GM21786 (cell line): Measurements from ENCODE around the gene RAB42.
"Not testable (repeated sequence)": the region's sequence is repeated elsewhere in the genome, so short reads cannot be mapped to it uniquely, and the experiment has no call there.

ENCODE experiments used
- ATAC-seq: cut with Tn5 transposase; IDR thresholded peaks from one replicate; pipeline ENCODE4 v1.9.1; 2021; ENCODE audit not compliant: unreplicated experiment

Gene RAB42, protein sequence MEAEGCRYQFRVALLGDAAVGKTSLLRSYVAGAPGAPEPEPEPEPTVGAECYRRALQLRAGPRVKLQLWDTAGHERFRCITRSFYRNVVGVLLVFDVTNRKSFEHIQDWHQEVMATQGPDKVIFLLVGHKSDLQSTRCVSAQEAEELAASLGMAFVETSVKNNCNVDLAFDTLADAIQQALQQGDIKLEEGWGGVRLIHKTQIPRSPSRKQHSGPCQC

DNA sequence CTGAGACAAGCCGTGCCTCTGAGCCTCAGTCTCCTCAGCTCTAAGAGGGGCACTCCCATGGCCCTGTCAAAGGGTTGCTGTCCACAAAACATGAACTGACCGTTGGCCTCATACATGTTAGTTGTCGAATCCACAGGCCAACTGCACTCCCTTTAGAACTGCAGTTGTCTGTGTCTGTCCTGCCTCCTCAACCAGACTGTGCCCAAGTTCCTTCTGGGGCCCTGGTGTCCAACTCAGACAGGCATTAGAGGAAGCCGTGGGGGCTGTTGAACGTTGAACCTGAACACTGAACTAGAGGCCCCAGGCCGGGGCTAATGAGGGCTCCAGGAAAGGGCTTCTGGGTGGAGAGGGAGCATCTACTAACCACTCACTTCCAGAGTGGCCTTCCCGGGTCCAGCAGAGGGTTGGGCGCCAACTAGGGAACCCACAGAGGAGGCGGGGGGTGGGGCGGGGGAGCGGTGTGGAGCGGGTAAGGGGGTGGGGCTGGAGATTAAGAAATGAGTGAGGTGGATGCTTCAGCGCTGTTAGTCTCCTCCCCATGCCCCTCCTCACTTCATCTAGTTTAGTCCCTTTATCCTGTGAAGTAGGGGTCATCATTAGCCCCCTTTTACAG is at the start of gene RAB42:
RAB42 (plus strand) TSS at position 558 of the 613 bp plus-strand sequence. CDS start 247 bp downstream, outside the sequence.
- ATAC-seq, result no peak

DNA sequence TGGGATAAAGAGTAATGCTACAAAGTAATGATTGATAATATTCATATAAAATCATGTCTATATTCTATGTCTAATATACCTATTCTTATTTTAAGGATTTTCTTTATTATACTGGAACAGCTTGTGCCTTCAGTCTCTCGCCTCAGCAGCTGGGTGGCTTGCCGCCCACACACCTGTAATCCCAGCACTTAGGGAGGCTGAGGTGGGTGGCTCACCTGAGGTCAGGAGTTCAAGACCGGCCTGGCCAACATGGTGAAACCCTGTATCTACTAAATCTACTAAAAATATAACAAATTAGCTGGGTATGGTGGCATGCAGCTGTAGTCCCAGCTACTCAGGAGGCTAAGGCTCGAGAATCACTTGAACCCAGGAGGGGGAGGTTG is 46.8 kb upstream of the RAB42 start:
- no peak for ATAC-seq

DNA sequence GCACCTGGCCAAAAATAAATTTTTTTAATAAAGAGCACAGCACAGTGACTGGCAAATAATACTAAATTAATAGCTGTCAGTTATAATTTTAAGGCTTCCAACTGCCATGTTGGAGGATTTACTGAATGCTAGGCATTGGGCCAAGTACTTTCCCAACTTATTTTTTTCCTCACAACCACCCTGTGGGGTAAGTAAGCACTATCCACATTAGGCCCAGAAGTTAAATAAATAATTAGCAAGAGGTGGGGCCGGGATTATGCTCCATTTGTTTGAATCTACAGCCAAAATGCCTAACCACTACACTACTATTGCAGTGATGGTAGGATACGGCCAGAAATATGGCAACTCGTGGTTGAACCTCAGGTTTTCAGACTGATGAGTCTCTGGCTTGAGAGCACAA is 43.7 kb upstream of the RAB42 start:
- no peak for ATAC-seq

DNA sequence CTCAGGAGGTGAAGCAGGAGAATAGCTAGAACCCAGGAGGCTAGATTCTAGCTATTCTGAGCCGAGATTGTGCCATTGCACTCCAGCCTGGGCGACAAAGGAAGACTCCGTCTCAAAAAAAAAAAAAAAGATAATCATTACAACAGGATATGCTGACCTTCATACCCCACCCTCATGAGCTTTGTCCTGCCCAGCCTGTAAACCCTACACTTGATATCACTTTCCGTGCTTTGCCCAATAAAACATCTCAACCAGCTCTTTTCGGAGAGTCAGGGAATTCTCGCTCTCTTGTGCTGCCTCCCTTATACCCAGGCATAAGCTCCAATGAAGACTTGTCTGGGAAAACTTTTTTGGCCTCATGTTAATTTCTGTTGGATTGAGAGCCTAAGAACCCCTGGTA is 40.7 kb upstream of the RAB42 start:
- no peak for ATAC-seq

DNA sequence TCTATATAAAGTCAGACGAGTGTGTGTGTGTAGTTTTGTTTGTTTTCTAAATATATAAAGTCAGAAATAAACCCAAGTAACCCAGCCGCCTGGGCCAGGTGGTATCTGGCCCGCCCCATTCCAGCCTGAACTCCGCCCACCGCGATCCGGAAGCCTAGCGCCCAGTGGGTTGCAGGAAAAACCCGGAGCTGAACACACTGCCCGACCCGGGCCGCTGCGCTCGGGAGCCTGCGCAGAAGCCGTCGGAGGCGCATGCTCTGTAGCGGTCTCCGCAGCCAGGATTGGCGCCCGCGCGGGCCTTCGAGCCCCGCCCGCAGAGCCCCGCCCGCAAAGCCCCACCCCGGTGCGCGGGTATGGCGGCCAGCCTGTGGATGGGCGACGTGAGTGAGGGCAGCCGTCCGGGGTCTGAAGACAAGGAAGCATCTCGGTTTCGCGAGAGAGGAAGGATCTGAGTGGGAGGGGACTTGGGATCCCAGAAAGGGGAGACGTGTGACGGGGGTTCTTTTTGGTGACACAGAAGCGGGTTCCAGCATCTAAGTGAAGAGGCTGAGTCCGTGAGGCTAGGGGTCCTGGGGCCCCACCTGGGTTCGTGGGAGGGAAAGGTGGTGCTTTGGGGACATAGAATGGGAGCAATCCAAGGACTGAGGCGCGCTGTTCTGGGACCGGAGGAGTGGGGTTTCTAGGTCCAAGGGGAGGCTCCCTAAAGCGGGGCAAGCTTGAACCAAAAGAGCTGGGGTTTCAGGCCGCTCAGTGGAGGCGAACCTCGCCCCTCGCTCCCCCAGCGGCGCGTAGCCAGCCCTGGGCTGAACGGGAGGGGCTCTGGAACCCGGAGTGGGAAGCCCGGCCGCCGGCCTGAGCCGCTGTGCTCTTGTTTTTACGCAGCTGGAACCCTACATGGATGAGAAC is 39.1 kb upstream of the RAB42 start, which contains the start of gene TRNAU1AP:
TRNAU1AP (plus strand) TSS at position 328 of the 906 bp plus-strand sequence; CDS start at position 354, 26 bp downstream.
- ATAC-seq, result peak; percentile 94

DNA sequence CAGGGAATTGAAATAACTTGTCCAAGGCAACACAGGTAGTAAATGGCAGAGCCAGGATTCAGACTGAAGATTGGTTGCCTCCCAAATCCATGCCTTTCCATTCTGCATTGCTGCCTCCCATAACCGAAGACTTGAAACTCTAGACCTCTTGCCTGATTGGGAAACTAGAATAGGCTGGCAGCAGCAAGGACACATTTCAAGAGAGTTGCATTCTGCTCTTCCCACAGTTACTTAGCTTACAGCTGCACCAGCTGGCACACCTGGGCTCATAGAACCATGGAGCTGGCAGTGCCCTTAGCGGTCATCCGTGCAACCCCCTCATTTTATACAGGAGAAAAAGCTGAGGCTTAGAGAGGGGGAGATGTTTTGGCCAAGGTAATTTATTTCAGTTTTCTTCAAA is 31.2 kb upstream of the RAB42 start:
- ATAC-seq, result no peak

DNA sequence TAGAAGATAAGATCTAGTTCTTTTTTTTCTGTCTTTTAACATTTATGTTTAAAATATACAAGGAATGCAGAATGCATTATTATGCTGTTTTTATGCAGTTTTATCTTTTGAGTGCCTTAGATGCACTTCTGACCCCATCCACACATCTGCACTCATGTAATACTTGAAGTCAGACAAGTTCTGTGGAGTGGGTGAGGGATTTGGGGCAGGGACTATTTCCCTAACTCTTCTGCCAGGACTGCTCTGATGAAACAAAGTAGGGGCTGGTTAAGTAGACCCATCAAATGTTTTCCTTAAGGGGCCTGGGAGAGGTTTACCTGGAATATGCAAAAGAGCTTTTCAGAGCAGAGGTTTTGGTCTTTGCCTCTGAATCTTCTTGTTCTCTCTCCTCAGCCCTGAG is 27.8 kb upstream of the RAB42 start:
- ATAC-seq, result no peak

DNA sequence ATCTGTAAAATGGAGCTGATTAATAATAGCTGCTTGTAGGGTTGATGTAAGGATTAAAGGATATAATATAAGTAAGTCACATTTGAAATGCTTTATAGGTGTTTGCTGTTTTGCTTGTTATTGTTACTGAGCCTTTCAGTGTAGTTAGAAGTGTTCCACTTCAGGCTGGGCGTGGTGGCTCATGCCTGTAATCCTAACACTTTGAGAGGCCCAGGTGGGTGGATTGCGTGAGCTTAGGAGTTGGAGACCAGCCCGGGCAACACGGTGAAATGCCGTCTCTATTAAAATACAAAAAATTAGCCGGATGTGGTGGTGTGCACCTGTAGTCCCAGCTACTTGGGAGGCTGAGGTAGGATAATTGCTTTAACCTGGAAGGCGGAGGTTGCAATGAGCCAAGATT is 27.0 kb upstream of the RAB42 start:
- ATAC-seq, result no peak

DNA sequence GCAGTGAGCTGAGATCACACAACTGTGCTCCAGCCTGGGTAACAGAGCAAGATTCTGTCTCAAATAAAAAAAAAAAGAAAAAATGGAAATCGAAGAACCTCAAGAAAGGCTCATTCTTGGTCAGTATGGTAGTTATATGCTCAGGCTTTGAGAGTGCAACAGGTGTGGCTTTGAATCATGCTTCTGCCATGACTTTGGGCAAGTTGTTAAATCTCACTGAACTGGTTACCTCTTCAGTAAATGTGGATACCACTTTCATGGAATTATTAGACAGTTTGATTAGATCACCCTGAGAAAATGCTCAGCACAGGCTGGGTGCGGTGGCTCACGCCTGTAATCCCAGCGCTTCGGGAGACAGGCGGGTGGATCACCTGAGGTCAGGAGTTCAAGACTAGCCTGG is 26.3 kb upstream of the RAB42 start:
- no peak for ATAC-seq

DNA sequence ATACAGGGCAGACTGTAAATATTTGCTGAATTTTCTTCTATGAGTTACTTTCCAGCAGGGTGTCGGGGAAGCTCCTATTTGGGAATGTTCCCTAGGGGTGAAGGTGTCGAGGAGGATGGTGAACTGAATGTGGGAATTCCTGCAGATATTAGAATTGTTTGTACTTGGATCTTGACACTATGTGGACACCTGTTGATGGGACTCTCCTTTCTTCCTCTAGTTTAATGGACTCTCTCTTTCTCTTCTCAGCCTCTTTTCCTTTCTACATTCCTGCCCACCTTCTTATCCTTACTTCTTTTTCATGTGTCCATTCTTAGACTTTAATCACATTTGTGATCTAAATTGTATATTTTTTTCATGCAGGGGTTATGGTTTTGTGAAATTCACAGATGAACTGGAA is 25.1 kb upstream of the RAB42 start:
- no peak for ATAC-seq

DNA sequence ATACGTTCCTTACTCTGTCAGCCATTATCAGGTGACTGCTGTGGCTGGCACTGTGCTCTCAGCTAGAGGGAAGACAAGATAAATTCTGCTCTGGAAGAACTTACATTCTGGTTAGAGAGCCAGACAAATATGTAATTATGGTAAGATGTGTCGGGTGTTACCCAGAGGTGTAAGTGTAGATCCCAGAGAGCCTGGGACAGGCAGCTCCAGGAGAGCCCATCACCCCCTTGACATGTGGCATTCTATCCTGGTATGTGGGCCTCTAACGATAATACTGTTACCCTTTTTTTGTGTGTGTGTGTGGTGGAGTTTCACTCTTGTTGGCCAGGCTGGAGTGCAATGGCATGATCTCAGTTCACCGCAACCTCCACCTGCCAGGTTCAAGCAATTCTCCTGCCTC is 20.2 kb upstream of the RAB42 start:
- ATAC-seq, result no peak

DNA sequence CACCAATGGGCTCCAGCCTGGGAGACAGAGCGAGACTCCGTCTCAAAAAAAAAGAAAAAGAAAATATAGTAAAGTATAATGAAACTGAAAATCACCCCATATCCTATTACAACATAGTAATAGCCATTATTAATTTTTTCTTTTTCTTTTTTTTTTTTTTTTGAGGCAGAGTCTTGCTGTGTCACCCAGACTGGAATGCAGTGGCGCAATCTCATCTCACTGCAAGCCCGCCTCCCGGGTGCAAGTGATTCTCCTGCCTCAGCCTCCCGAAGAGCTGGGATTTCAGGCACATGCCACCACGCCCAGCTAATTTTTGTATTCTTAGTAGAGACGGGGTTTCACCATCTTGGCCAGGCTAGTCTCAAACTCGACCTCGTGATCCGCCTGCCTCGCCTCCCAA is 19.2 kb upstream of the RAB42 start:
- not testable (repeated sequence) for ATAC-seq

DNA sequence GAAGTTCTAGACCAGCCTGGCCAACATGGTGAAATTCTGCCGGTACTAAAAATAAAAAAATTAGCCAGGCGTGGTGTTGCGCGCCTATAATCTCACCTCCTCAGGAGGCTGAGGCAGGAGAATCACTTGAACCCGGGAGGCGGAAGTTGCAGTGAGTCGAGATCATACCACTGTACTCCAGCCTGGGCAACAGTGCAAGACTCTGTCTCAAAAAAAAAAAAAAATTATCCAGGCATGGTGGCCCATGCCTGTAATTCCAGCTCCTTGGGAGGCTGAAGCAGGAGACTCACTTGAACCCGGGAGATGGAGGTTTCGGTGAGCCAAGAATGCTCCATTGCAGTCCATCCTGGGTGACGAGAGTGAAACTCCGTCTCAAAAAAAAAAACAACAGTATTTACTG is 18.5 kb upstream of the RAB42 start:
- ATAC-seq, result no peak

DNA sequence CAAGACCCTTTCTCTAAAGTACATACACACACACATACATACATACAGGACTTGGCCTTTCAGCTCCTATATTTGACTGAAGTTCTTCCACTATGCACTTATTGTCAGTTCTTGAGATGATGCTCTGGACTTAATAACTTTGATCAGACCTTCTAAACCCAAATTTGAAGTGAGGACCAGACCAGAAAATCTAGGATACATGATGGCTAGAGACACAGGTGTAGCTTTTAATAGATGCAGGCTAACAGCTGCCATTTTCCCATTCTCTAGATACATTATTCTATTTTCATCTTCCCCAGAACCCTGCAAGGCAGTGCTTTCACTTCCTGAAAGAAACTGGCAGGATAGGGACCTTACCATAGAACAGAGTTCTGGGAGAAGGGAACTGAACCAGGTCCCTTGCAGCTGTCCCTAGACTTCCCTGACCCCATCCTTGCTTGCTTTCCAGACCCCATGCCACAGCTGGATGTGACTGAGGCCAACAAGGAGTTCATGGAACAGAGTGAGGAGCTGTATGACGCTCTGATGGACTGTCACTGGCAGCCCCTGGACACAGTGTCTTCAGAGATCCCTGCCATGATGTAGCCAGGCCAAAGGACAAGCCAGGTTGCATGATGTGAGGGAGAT is 14.9 kb upstream of the RAB42 start:
- ATAC-seq, result no peak

DNA sequence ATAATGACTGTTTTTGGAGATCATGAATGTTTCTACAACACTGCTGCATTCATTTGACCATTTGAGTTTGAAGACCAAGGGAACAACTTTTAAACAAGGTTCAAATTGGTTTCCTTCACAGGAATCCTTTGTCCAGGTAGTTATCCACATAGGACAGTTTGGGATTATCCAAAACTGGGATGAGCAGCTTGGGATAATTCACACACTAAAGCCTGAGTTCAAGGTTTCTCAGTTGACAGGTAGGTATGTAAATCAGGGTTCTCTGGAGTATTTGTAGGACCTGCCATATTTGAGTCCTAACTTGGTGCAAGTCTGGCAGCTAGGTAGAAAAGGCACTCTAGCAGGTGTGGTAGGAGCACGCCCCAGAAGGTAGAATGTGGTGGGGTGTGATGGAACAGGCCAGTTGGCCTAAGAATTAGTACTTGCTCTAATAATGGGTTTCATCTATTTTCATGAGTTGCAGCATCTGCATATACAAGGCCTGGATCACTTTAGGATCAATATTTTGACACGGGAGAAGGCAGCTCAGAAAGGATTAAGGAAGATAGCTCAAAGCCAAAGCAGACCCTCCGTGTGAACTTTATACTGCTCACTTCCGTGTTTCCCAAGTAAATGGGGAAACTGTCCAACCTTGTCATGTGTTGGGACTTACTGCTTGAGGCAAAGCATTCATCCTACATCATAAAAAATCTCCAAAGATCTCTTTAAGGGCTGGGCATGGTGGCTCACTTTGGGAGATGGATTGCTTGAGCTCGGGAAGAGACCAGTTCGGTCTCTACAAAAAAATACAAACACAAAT is 14.1 kb upstream of the RAB42 start:
- no peak for ATAC-seq

DNA sequence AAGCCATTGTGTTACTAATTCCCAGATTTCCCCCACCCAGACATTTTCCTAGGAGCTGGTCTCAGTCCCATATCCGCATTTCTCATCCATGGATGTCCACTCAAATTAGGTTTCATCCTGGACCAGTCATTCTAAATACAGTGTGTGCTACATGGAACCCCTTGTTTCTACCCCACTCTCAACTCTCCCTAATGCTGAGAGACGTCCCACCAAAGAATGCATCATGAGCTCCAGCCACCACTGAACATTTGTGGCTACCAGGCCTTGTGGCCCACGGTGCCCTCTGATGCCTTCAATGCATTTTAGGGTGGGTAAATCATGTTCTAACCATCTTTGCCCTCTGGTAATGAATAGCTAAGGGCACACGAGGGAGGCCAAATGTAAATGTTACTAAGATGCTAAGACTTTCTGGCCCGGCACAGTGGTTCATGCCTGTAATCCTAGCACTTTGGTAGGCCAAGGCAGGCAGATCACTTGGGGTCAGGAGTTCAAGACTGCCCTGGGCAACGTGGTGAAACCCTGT is 13.3 kb upstream of the RAB42 start:
- ATAC-seq, result no peak

DNA sequence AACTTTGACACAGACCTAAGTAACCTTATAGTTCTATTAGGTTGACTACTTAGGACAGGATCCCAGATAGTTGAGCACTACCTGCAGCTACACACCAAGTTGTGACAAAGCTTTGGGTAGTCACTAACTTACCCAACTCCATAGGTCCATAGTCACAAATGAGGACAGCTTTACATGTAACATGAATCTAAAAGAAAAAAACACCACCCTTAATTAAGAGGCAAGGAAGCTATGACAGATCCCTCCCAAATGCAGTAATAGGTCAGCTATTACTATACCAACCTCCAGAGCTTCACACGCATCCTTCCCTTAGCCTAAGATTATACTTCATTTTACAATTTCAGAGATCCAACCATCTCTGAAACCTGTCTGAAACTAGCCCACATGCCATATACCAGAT is 12.7 kb upstream of the RAB42 start:
- no peak for ATAC-seq

DNA sequence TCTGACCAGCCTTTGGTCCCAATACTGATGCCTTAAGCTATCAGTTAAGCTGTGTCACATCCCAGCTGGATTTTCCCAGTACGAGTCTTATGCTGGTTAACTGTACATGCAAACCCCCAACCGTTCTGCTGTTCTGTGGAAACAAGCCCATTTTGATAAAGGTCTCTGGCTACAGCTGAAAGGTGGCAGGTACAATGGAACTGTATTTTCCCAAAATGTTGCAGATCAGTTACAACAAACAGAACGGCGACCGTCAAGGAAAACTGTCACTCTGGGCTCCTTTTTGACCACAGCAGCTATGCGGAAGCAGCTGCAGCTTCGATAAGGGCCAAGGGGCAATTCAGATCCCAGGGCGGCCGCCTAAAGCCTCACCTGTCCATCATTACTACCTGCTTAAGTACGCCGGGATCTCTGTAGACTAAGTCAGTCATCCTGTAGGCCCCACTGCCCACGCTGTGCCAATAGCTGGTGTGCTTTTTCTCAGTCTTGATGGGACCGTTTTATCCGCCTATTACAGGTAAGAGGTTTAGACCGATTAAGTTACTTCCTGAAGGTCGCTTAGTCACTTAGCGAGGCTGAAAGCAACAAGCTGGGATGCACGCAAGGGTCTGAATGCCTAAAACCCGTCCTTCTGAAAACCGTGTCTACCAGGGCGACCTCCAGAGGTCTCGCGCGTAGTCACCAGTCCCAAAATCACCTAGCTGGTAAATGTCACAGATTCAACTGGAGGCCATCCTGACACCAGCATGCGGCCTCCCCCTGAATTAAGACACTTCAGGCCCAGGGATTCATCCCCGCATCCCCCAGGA is 11.1 kb upstream of the RAB42 start:
- ATAC-seq, result peak; percentile 4

DNA sequence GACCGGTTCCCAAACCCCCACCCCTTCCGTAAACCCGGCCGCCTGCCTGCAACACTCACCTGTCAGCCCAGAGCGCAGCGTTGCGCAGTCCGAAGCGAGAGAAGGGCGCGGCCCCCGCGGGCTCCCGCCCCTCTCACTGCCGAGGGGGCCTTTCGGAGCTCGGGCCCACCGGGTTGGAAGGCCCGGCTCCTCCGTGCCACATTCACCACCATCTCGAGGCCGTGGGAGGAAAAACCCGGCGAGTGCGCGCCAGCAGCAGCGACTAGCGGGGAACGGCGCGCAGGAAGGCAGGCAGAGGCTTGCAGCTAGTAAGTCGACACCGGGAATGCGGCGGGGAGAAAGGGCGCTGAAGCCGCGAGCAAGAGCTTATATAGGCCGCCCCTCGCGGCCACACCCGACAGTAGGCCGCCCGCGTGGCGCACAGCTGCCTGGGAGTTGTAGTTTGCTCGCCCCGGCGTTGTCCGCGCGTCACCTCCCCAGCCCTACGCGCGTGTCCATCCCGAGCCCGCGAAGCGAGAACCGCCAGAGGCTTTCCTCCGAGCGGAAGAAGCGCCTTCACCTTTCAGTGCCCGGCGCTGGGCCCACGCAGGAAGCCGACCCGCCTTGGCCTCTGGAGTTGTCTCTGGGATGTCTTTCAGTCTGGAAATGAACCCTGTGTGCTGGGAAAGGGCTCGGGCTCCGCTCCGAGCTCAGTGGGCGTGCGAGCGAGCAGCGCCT is 10.4 kb upstream of the RAB42 start:
- ATAC-seq, result peak; percentile 80
